ENCODE results near the gene VPS51. TPM values are rescaled to one million over a fixed set of nuclear protein-coding genes. Genes with fewer than 3 reads are reported as not detected.
A peak's percentile ranks its signal among the peaks of the same experiment; 100 is the strongest.

Gene VPS51
- total and polyA plus RNA-seq, 9 of the 15 experiments (the other 6 are each of a cell fraction or from before 2014, with no cell fraction given), result 1.8 to 143 (median 46.8) TPM

- no peak for TF ChIP-seq ZNF398 (CRISPR knock-in tag; IDR thresholded peaks at IDR 0.05)
- no peak for TF ChIP-seq BRD9 (IDR thresholded peaks at IDR 0.05; ENCODE audit: low read depth, partially characterized antibody)
- no peak for TF ChIP-seq ZBTB8A (IDR thresholded peaks at IDR 0.05; ENCODE audit: partially characterized antibody)
Observed at GRCh38 chr11:65066805-65067291, 29.2 kb upstream of the VPS51 start (continued).

- peaks cover 2% of the 10 kb centered on the region for H3K9me1 ChIP-seq (ENCODE audit: control insufficient read depth, insufficient read depth, low read length)
- H3K9me3 ChIP-seq (replicated peaks; ENCODE audit: control insufficient read depth, insufficient read depth, low read depth, low read length), result no peaks in the 10 kb centered on the region
- H2AFZ ChIP-seq (ENCODE audit: low read depth, low read length), result no peak overlapping the region
- FAIRE-seq (no peak), ATAC-seq (no peak), DNase-seq (ENCODE audit: extremely low read depth in 1 of 4, low spot score in 3 of 4) (no peak)
- in situ Hi-C loops (cut with MboI), result no loop called here
- WGBS (ENCODE audit: insufficient coverage, low coverage, missing lambda C conversion rate), result 73% methylated on average over 10 of the region's 10 CpGs
- ChIA-PET CTCF (ENCODE audit: low intra/inter-chr PET ratio) (no interaction called here), POLR2A (interaction anchor here (0.6 kb wide), 1 partner anchor 14 kb away, joined by 4 read pairs; no protein-coding TSS in a partner anchor)
- no peak overlapping the region for H3K4me2 ChIP-seq (ENCODE audit: insufficient read depth, low read length)
- H3K27me3 ChIP-seq (ENCODE audit: control insufficient read depth in 2 of 2, insufficient read depth in 2 of 2, low read length in 2 of 2), result no peaks in the 10 kb centered on the region
- H4K20me1 ChIP-seq (replicated peaks; ENCODE audit: control insufficient read depth, insufficient read depth, low read length), result no peaks in the 10 kb centered on the region
- peak overlapping the region in 1 of 2 experiments; percentile 90; a peak in 2 of 4 replicates for H3K9ac ChIP-seq (ENCODE audit: insufficient read depth in 1 of 2, low read depth in 2 of 2, low read length in 2 of 2)
- no peaks in the 10 kb centered on the region for H3K79me2 ChIP-seq (ENCODE audit: control insufficient read depth, insufficient read depth, low read length)
- intact Hi-C loops (cut with micrococcal nuclease), result no loop called here
- BruUV-seq (replicated peaks), result no TSS peak
- TF ChIP-seq THAP12 (CRISPR knock-in tag; IDR thresholded peaks at IDR 0.05), result no peak
- TF ChIP-seq ZNF280B (CRISPR knock-in tag; IDR thresholded peaks at IDR 0.05), result no peak
- TF ChIP-seq SMARCC2 (IDR thresholded peaks at IDR 0.05; ENCODE audit: low read depth), result no peak
- no peak for TF ChIP-seq SMAD4 (CRISPR knock-in tag; conservative IDR thresholded peaks at IDR 0.05)
- no peak for TF ChIP-seq GATAD2A (IDR thresholded peaks at IDR 0.05)
- TF ChIP-seq EP300 (IDR thresholded peaks at IDR 0.05; ENCODE audit: low read length), result no peak
- TF ChIP-seq ELK1 (CRISPR knock-in tag; IDR thresholded peaks at IDR 0.05), result no peak
- TF ChIP-seq E2F3 (CRISPR knock-in tag; IDR thresholded peaks at IDR 0.05), result no peak
- H3K27ac ChIP-seq (ENCODE audit: extremely low read depth, low read depth, low read length), result no peak overlapping the region
- no peaks in the 10 kb centered on the region for H3K36me3 ChIP-seq (ENCODE audit: control insufficient read depth, insufficient read depth, low read length)
- no peak overlapping the region for H3K4me3 ChIP-seq
- H3K4me1 ChIP-seq (replicated peaks in 1 of 2; ENCODE audit: control insufficient read depth in 2 of 2, insufficient read depth in 2 of 2, low read length in 2 of 2), result peaks cover 8 to 20% of the 10 kb centered on the region in 2 experiments
Observed at GRCh38 chr11:65067446-65067845, 28.6 kb upstream of the VPS51 start.

Measured in K562 (cell line).